BJ (cell line): ENCODE measurements around the gene GSK3B. TPM values are rescaled to one million over a fixed set of nuclear protein-coding genes. Genes with fewer than 3 reads are reported as not detected.

Source experiments
- CTCF ChIA-PET: fragments of 350-600 bp; formaldehyde crosslinking; extraction: SDS; loops from one replicate; lab custom pipeline; 2021; ENCODE audit warnings: antibody characterized with exemption, inconsistent platforms; lab: Yijun Ruan, JAX
- POLR2A ChIA-PET: fragments of 300-600 bp; sonication (Branson Sonifier 250); formaldehyde crosslinking; extraction: SDS; loops from one replicate; lab custom pipeline; 2021; ENCODE audit warnings: antibody characterized with exemption; lab: Charles Lee
- DNase-seq: peaks from one replicate; pipeline ENCODE4 v3.0.0-alpha.2; 2011; ENCODE audit warnings: low read depth
- H3K27me3 ChIP-seq: 2 replicates; pipeline ENCODE4 v1.6.0; 2011; ENCODE audit warnings: low read length; ENCODE audit not compliant: control insufficient read depth, insufficient read depth
- H3K36me3 ChIP-seq: 2 replicates; pipeline ENCODE4 v1.5.1; 2011; ENCODE audit warnings: low read length; ENCODE audit not compliant: control insufficient read depth, insufficient read depth
- H3K4me3 ChIP-seq: 2 replicates; pipeline ENCODE4 v1.5.1; 2011; ENCODE audit warnings: low read depth, mild to moderate bottlenecking, control low read depth, low read length
- CTCF ChIP-seq: IDR thresholded peaks from 2 replicates; pipeline ENCODE4 v1.5.1; 2011; ENCODE audit warnings: low read depth, mild to moderate bottlenecking, control low read depth, inconsistent platforms, low read length, moderate library complexity; ENCODE audit not compliant: insufficient read depth
- polyA plus RNA-seq: library from polyadenylated mRNA; depleted of rRNA; stranded (reverse); fragments of >200 nt; gene quantifications from 2 replicates; pipeline ENCODE4 v1.2.3, GENCODE V29; 2011

GSK3B gene
- polyA plus RNA-seq, 1 experiment: 25.4 TPM

- H3K4me3 ChIP-seq: no peak overlapping the region
- CTCF ChIA-PET: no interaction called here
- H3K36me3 ChIP-seq: no peaks in the 10 kb centered on the region
- peaks cover 1% of the 10 kb centered on the region; the same call in 1 of the 2 replicates for H3K27me3 ChIP-seq
- POLR2A ChIA-PET: no interaction called here
- DNase-seq: no peak
- TF ChIP-seq CTCF: no peak
Observed at GRCh38 chr3:119800844-119801243, 293.4 kb downstream of the GSK3B start.

- H3K27me3 ChIP-seq: peaks cover 1% of the 10 kb centered on the region; the same call in 1 of the 2 replicates
- no peak for DNase-seq
- H3K4me3 ChIP-seq: no peak overlapping the region
- no peaks in the 10 kb centered on the region for H3K36me3 ChIP-seq
- ChIA-PET POLR2A (no interaction called here), CTCF (interaction anchor here (0.6 kb wide), 1 partner anchor 396 kb away, joined by 4 read pairs; no protein-coding TSS in a partner anchor)
- no peak for TF ChIP-seq CTCF
Observed at GRCh38 chr3:119796785-119797184, 297.5 kb downstream of the GSK3B start.

- POLR2A ChIA-PET: no interaction called here
- Histone ChIP-seq H3K36me3 (no peaks in the 10 kb centered on the region), H3K27me3 (peaks cover 1% of the 10 kb centered on the region; the same call in 1 of the 2 replicates), H3K4me3 (no peak overlapping the region)
- DNase-seq: no peak
- CTCF ChIA-PET: interaction anchor here (0.6 kb wide), 1 partner anchor 396 kb away, joined by 4 read pairs; no protein-coding TSS in a partner anchor
- TF ChIP-seq CTCF: no peak
Observed at GRCh38 chr3:119796368-119796767, 297.9 kb downstream of the GSK3B start.

- H3K36me3 ChIP-seq: no peaks in the 10 kb centered on the region
- no peak overlapping the region for H3K4me3 ChIP-seq
- POLR2A ChIA-PET: no interaction called here
- no peak for DNase-seq
- peaks cover 1% of the 10 kb centered on the region; the same call in 1 of the 2 replicates for H3K27me3 ChIP-seq
- no peak for TF ChIP-seq CTCF
- CTCF ChIA-PET: no interaction called here
Observed at GRCh38 chr3:119795849-119796248, 298.4 kb downstream of the GSK3B start.

- no peak for DNase-seq
- ChIA-PET CTCF (no interaction called here), POLR2A (no interaction called here)
- Histone ChIP-seq H3K27me3 (peaks cover 1% of the 10 kb centered on the region; the same call in 1 of the 2 replicates), H3K4me3 (no peak overlapping the region), H3K36me3 (no peaks in the 10 kb centered on the region)
- TF ChIP-seq CTCF: no peak
Observed at GRCh38 chr3:119794971-119795612, 299.2 kb downstream of the GSK3B start.
